Fibroblast of lung (primary cell): ENCODE measurements around the gene CLEC19A.

Experiments used
- EZH2 ChIP-seq: IDR thresholded peaks from 2 replicates; pipeline ENCODE4 v1.5.1; 2012; ENCODE audit warnings: low read length, control low read depth, mild to moderate bottlenecking; ENCODE audit errors: missing control alignments
- TF ChIP-seq, protein P1 (sequence below), 2 donors: IDR thresholded peaks in 1 of 2; conservative IDR thresholded peaks in 1 of 2; 1 replicate in 1 of 2; 2 replicates in 1 of 2; pipeline ENCODE4 v1.5.1; 2011 to 2012; ENCODE audit warnings: low read length in 2 of 2, control low read depth in 1 of 2, inconsistent platforms in 1 of 2, low read depth in 1 of 2, mild to moderate bottlenecking in 1 of 2

DNA sequence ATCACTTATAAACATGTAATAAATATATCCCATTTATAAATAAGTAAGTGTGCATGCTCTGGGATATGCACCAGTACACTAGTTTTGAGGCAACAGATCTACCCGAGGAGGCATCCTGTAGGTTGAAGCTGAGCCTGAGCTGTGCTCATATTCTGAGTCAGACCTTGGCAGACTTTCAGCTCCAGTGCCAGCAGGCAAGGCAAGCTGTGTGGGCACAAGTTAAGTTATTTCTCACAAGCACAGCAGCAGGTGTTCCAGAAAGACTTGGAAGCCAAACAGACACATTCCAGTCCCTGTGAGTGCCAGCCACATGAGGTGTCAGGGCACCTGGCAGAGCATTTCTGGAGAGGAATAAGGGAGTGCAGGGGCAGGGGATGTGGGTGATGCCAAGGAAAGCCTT is 1.3 kb upstream of the CLEC19A start:
- TF ChIP-seq, protein P1, sequence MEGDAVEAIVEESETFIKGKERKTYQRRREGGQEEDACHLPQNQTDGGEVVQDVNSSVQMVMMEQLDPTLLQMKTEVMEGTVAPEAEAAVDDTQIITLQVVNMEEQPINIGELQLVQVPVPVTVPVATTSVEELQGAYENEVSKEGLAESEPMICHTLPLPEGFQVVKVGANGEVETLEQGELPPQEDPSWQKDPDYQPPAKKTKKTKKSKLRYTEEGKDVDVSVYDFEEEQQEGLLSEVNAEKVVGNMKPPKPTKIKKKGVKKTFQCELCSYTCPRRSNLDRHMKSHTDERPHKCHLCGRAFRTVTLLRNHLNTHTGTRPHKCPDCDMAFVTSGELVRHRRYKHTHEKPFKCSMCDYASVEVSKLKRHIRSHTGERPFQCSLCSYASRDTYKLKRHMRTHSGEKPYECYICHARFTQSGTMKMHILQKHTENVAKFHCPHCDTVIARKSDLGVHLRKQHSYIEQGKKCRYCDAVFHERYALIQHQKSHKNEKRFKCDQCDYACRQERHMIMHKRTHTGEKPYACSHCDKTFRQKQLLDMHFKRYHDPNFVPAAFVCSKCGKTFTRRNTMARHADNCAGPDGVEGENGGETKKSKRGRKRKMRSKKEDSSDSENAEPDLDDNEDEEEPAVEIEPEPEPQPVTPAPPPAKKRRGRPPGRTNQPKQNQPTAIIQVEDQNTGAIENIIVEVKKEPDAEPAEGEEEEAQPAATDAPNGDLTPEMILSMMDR (conservative IDR thresholded peaks at IDR 0.05 in 1 of 2, IDR thresholded peaks at IDR 0.05 in 1 of 2; ENCODE audit: low read depth in 1 of 2, low read length in 2 of 2) = no peak
- no peak for TF ChIP-seq EZH2
